Erythroblast (primary cell): ENCODE data around the gene SLC39A1.

Experiments
- GATA1 ChIP-seq: IDR thresholded peaks from 2 replicates; pipeline ENCODE4 v1.6.1; 2011; ENCODE audit warnings: low read depth, mild to moderate bottlenecking, control low read depth, low read length, moderate library complexity
- POLR2A ChIP-seq: IDR thresholded peaks from 2 replicates; pipeline ENCODE4 v1.6.1; 2011; ENCODE audit warnings: mild to moderate bottlenecking, low read length

- TF ChIP-seq POLR2A (no peak), GATA1 (no peak)
These were observed 28.6 kb downstream of the SLC39A1 start for GRCh38 chr1:153934746-153935145.
